Adrenal gland (tissue), 12 donors: ENCODE measurements around the gene KCNJ15. TPM values are rescaled to one million over a fixed set of nuclear protein-coding genes. Genes with fewer than 3 reads are reported as not detected.

Source experiments
- DNase-seq, 7 donors: peaks; one replicate each; pipeline ENCODE4 v3.0.0-alpha.2; 2019 to 2020
- H3K27ac ChIP-seq, 5 donors: fragments of 200-600 bp; sonication (generic) in 4 of 5; 1 replicate in 3 of 5; 2 replicates in 2 of 5; pipeline versions ENCODE4 v1.5.1 to v1.8.0; 2016 to 2020; ENCODE audit warnings: mild to moderate bottlenecking in 1 of 5
- H3K27me3 ChIP-seq: fragments of 200-600 bp; 2 replicates; pipeline ENCODE4 v1.8.0; 2021
- H3K36me3 ChIP-seq, 2 donors: fragments of 200-600 bp; replicated peaks in 1 of 2; 1 replicate in 1 of 2; 2 replicates in 1 of 2; pipeline versions ENCODE4 v1.5.1 to v1.8.0; 2018 to 2022
- H3K4me1 ChIP-seq, 2 donors: fragments of 200-600 bp; replicated peaks in 1 of 2; 1 replicate in 1 of 2; 2 replicates in 1 of 2; pipeline versions ENCODE4 v1.5.1 to v1.8.0; 2018 to 2021
- H3K4me3 ChIP-seq, 4 donors: fragments of 200-600 bp; sonication (generic) in 3 of 4; one replicate each; pipeline ENCODE4 v1.5.1; 2016 to 2018
- H3K9me3 ChIP-seq, 3 donors: fragments of 200-600 bp; sonication (generic) in 1 of 3; replicated peaks in 1 of 3; 1 replicate in 2 of 3; 2 replicates in 1 of 3; pipeline versions ENCODE4 v1.5.1 to v1.8.0; 2016 to 2021
- CTCF ChIP-seq, 6 experiments: fragments of 450-650 bp in 4 of 6; fragments of 200-600 bp in 2 of 6; sonication (generic) in 1 of 6; IDR thresholded peaks; 1 replicate in 5 of 6; 2 replicates in 1 of 6; pipeline versions ENCODE4 v1.5.1 to v1.8.0; 2016 to 2021; ENCODE audit warnings: antibody characterized with exemption in 6 of 6, mild to moderate bottlenecking in 2 of 6, moderate library complexity in 1 of 6
- POLR2A ChIP-seq, 2 donors: fragments of 450-650 bp; IDR thresholded peaks; one replicate each; pipeline ENCODE4 v1.6.1; 2017; ENCODE audit warnings: antibody characterized with exemption in 2 of 2, mild to moderate bottlenecking in 2 of 2, moderate library complexity in 1 of 2
- WGBS, 4 donors: extraction: QIAGEN DNeasy Blood & Tissue Kit in 2 of 4; methylation state at CpG; one replicate each; pipeline versions ENCODE4 v1.1.5 to v1.1.7; 2013 to 2017; 5-methylcytosine and 5-hydroxymethylcytosine counted together
- intact Hi-C, 2 donors: fragments of 100-400 bp; cut with DNase I; formaldehyde crosslinking; loops; one replicate each; pipeline versions ENCODE4 v1.14.1 to v1.15.0; 2022 to 2023
- polyA plus RNA-seq, 3 donors: library from polyadenylated mRNA; stranded (reverse); fragments of 200-250 nt in 2 of 3; fragments of 350-450 nt in 1 of 3; fragmentation: Illumina TruSeq in 1 of 3; extraction: RNeasy Lipid Tissue Mini Kit (QIAGEN cat#74804) in 1 of 3; gene quantifications; one replicate each; pipeline ENCODE4 v1.2.3, GENCODE V29; 2013 to 2014
- total RNA-seq, 9 donors: library from RNA; depleted of rRNA in 4 of 9; stranded (reverse); fragments of >200 nt in 4 of 9; fragments of 120-200 nt in 1 of 9; fragmentation: NEBNext Ultra II Directional in 1 of 9; extraction: Animal tissue kit (Norgen Biotek cat#: 25700) in 1 of 9; gene quantifications; one replicate each; pipeline versions ENCODE4 v1.1.0 to v1.2.4, GENCODE V29; 2013 to 2023
- donor health status: healthy with polysubstance abuse.
- donor health status: Bipolar disorder and iron deficiency.
- donor health status: DM: yes; HTN: yes; CAD: no.
- donor health status: DM: no; HTN: no; CAD: no.
- donor health status: DM: no; HTN: no; CAD: no.
- donor health status: DM: yes; HTN: yes; CAD: no.

The KCNJ15 gene
- total and polyA plus RNA-seq, 12 donors: 0.11 to 2.8 (median 0.45) TPM

GRCh38 chr21:38341546-38342012 lies 84.8 kb downstream of the KCNJ15 start:
- Histone ChIP-seq H3K4me1 (no peaks in the 10 kb centered on the region), H3K27me3 (no peaks in the 10 kb centered on the region), H3K27ac (no peak overlapping the region), H3K9me3 (no peaks in the 10 kb centered on the region), H3K36me3 (no peaks in the 10 kb centered on the region), H3K4me3 (no peak overlapping the region)
- DNase-seq: no peak
- intact Hi-C loops: no loop called here
- no peak for TF ChIP-seq CTCF (IDR thresholded peaks at IDR 0.05)
- no peak for TF ChIP-seq POLR2A (IDR thresholded peaks at IDR 0.05)
- WGBS, 4 donors: 85 to 95% (median 94%) methylated on average over 5 of the region's 5 CpGs

- 68 to 78% (median 75%) methylated on average over 1 of the region's 1 CpG for WGBS, 4 donors
- Histone ChIP-seq H3K4me1 (no peaks in the 10 kb centered on the region), H3K4me3 (no peak overlapping the region), H3K36me3 (no peaks in the 10 kb centered on the region), H3K27me3 (no peaks in the 10 kb centered on the region), H3K27ac (no peak overlapping the region), H3K9me3 (no peaks in the 10 kb centered on the region)
- TF ChIP-seq POLR2A (IDR thresholded peaks at IDR 0.05) (no peak), CTCF (IDR thresholded peaks at IDR 0.05) (no peak)
- no peak for DNase-seq
- intact Hi-C loops: no loop called here
These were observed 85.9 kb downstream of the KCNJ15 start for GRCh38 chr21:38342739-38343138.

- 41 to 51% (median 45%) methylated on average over 6 of the region's 6 CpGs for WGBS, 4 donors
- DNase-seq: peak in 6 of 7 donors; percentile 35 to 72 (median 55)
- Histone ChIP-seq H3K4me3 (no peak overlapping the region), H3K27ac (no peak overlapping the region), H3K27me3 (no peaks in the 10 kb centered on the region), H3K4me1 (no peaks in the 10 kb centered on the region), H3K9me3 (no peaks in the 10 kb centered on the region), H3K36me3 (no peaks in the 10 kb centered on the region)
- intact Hi-C loops: no loop called here
- TF ChIP-seq CTCF (IDR thresholded peaks at IDR 0.05): no peak
- TF ChIP-seq POLR2A (IDR thresholded peaks at IDR 0.05): no peak
These were observed 86.9 kb downstream of the KCNJ15 start for GRCh38 chr21:38343691-38344090.

- WGBS, 4 donors: 79 to 88% (median 81%) methylated on average over 5 of the region's 5 CpGs
- intact Hi-C loops: no loop called here
These were observed 89.5 kb downstream of the KCNJ15 start for GRCh38 chr21:38346286-38346685.

More at GRCh38 chr21:38346286-38346685, 89.5 kb downstream of the KCNJ15 start:
- no peak overlapping the region for H3K27ac ChIP-seq
- H3K9me3 ChIP-seq: no peaks in the 10 kb centered on the region
- H3K4me3 ChIP-seq: no peak overlapping the region
- no peak for DNase-seq
- H3K27me3 ChIP-seq: no peaks in the 10 kb centered on the region
- TF ChIP-seq CTCF (IDR thresholded peaks at IDR 0.05) (no peak), POLR2A (IDR thresholded peaks at IDR 0.05) (no peak)
- H3K36me3 ChIP-seq: no peaks in the 10 kb centered on the region
- no peaks in the 10 kb centered on the region for H3K4me1 ChIP-seq
